Ectodermal cell (in vitro differentiated cells): ENCODE measurements around the gene DCUN1D2.
"Not testable (repeated sequence)": the region's sequence is repeated elsewhere in the genome, so short reads cannot be mapped to it uniquely, and the experiment has no call there.

ENCODE experiments used
- H3K27ac ChIP-seq: 2 replicates; pipeline ENCODE4 v1.7.0; 2013; ENCODE audit warnings: mild to moderate bottlenecking, low read depth, low read length; ENCODE audit not compliant: insufficient read depth, poor library complexity, severe bottlenecking
- H3K27me3 ChIP-seq: 2 replicates; pipeline ENCODE4 v1.7.0; 2013; ENCODE audit warnings: mild to moderate bottlenecking, low read length; ENCODE audit not compliant: insufficient read depth, control insufficient read depth, poor library complexity, severe bottlenecking
- H3K36me3 ChIP-seq: one replicate; pipeline ENCODE4 v1.7.0; 2013; ENCODE audit warnings: low read length; ENCODE audit not compliant: control insufficient read depth, insufficient read depth
- H3K4me1 ChIP-seq: one replicate; pipeline ENCODE4 v1.7.0; 2013; ENCODE audit warnings: low read length; ENCODE audit not compliant: control insufficient read depth, insufficient read depth
- H3K4me3 ChIP-seq: 2 replicates; pipeline ENCODE4 v1.7.0; 2013; ENCODE audit warnings: low read depth, low read length, control low read depth; ENCODE audit not compliant: insufficient read depth
- H3K9me3 ChIP-seq: 2 replicates; pipeline ENCODE4 v1.7.0; 2013; ENCODE audit warnings: mild to moderate bottlenecking, low read length, moderate library complexity; ENCODE audit not compliant: control insufficient read depth
- WGBS, 2 experiments: methylation state at CpG; one replicate each; pipeline ENCODE4 v1.1.7; 2013; ENCODE audit warnings: missing lambda C conversion rate in 2 of 2; 5-methylcytosine and 5-hydroxymethylcytosine counted together

Gene DCUN1D2

DNA sequence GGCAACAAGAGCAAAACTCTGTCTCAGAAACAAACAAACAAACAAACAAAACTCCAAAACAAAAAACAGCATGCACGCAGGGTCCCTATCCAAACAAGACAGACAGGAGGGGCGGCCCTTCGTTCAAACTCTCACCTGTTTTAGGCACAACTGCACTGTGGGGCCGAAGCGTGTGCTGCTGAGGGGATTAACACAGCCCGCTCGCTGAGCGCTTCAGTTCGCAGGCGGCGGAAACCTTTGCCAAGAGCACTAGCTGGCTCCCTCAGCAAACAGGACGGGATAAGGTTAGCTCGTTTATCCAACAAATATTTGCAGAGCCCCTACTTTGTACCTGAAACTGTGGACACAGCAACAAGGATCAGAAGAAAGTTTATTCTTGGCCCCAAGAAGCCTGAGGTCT lies 35.6 kb downstream of the DCUN1D2 start:
- Histone ChIP-seq H3K27ac (no peak overlapping the region), H3K36me3 (peaks cover 19% of the 10 kb centered on the region), H3K4me1 (peaks cover 9% of the 10 kb centered on the region), H3K4me3 (no peak overlapping the region), H3K9me3 (no peaks in the 10 kb centered on the region), H3K27me3 (no peaks in the 10 kb centered on the region)
- WGBS, 2 experiments = 96 to 97% methylated on average over 13 of the region's 13 CpGs

DNA sequence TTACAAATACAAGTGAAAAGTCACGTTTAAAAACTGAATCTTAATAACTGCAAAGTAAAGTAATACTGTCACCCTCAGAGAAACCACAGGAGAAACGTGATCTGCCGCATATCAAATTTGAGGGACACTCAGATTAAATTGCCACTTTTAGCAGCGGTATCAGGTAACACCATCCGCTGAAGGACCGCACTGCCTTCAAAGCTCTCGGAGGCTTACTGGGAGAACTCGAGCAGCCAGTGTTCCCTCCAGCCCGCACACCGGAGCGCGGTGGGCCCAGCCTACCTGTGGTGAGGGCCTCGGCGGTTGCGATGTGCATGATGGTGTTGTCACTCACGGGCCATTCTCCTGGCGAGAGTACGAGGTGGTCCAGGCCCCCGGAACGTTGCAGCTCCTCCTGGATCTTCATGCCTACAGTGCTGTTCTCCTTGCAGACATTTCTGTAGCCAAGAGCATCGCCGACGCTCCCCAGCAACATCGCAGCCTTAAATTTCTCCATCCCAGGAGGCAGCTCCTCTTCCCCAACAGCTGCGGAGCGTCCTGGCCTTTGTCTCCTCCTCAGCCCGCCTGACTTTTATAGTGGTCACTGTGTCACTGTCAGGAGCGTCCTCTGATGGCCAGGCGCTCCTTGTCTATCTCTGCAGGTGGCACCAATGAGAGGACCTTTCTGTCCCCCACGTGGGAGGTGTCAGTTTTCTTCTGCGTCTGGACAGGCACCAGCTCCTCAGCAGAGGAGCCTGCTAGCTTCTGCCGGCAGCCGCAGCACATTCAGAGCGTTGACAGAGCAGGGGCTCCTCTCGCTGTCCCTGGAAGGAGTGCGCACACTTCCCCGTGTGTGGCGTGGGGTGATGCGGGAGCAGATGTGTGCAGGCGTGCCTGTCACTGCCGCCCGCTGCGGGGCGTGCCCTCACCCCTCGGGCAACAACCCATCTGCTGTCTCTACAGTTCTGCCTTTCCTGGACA lies 37.3 kb downstream of the DCUN1D2 start, which contains the start of gene ADPRHL1:
ADPRHL1 (minus strand) TSS at position 547 of the 960 bp plus-strand sequence; CDS start at position 496, 51 bp downstream.
- no peaks in the 10 kb centered on the region for H3K27me3 ChIP-seq
- H3K27ac ChIP-seq = peak within 1 kb of the TSS; percentile 41
- H3K9me3 ChIP-seq = no peaks in the 10 kb centered on the region
- peaks cover 15% of the 10 kb centered on the region for H3K36me3 ChIP-seq
- H3K4me1 ChIP-seq = peaks cover 9% of the 10 kb centered on the region
- 86 to 90% methylated on average over 45 of the region's 45 CpGs for WGBS, 2 experiments
- H3K4me3 ChIP-seq = no peak within 1 kb of the TSS

GRCh38 chr13:113452466-113452865 lies 38.0 kb downstream of the DCUN1D2 start:
- WGBS, 2 experiments = 97% methylated on average over 4 of the region's 4 CpGs
- H3K27ac ChIP-seq = no peak overlapping the region
- H3K4me1 ChIP-seq = peaks cover 9% of the 10 kb centered on the region
- no peaks in the 10 kb centered on the region for H3K27me3 ChIP-seq
- peaks cover 11% of the 10 kb centered on the region for H3K36me3 ChIP-seq
- no peak overlapping the region for H3K4me3 ChIP-seq
- no peaks in the 10 kb centered on the region for H3K9me3 ChIP-seq

DNA sequence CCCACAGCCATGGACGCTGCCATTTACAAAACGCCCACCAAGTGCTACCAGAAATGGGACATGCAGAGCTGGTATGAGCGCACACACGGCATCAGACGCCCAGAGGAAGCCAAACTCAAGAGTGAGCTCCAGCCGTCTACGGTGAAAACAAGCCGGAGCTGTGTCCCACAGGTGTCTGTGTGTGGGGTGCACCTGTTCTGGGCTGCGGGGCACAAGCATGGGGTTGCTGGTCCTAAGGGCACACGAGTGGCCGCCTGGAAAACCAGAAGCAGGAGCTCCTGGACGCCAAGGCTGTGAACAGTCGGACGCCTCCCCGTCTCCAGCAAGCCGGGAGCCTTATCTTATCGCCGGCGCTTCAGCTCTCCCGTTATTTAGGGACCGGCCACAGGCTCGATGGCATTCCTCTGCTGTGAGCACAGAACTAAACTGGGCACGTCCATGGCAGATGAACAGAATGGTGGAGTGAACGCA lies 38.5 kb downstream of the DCUN1D2 start:
- Histone ChIP-seq H3K27me3 (no peaks in the 10 kb centered on the region), H3K4me1 (peaks cover 9% of the 10 kb centered on the region), H3K36me3 (peaks cover 7% of the 10 kb centered on the region), H3K27ac (no peak overlapping the region), H3K4me3 (no peak overlapping the region), H3K9me3 (no peaks in the 10 kb centered on the region)
- WGBS, 2 experiments = 96 to 97% methylated on average over 24 of the region's 24 CpGs

GRCh38 chr13:113450861-113451620 lies 39.5 kb downstream of the DCUN1D2 start:
- not testable (repeated sequence) for H3K27me3 ChIP-seq, H3K36me3 ChIP-seq, H3K4me1 ChIP-seq, H3K9me3 ChIP-seq, H3K4me3 ChIP-seq, H3K27ac ChIP-seq
- WGBS, 2 experiments = 74 to 77% methylated on average over 17 to 18 of the region's 19 CpGs

GRCh38 chr13:113450348-113450744 lies 40.2 kb downstream of the DCUN1D2 start:
- H3K36me3 ChIP-seq, H3K4me1 ChIP-seq, H3K27me3 ChIP-seq, H3K4me3 ChIP-seq, H3K27ac ChIP-seq, H3K9me3 ChIP-seq: not testable (repeated sequence)
- 96 to 97% methylated on average over 8 of the region's 9 CpGs for WGBS, 2 experiments

DNA sequence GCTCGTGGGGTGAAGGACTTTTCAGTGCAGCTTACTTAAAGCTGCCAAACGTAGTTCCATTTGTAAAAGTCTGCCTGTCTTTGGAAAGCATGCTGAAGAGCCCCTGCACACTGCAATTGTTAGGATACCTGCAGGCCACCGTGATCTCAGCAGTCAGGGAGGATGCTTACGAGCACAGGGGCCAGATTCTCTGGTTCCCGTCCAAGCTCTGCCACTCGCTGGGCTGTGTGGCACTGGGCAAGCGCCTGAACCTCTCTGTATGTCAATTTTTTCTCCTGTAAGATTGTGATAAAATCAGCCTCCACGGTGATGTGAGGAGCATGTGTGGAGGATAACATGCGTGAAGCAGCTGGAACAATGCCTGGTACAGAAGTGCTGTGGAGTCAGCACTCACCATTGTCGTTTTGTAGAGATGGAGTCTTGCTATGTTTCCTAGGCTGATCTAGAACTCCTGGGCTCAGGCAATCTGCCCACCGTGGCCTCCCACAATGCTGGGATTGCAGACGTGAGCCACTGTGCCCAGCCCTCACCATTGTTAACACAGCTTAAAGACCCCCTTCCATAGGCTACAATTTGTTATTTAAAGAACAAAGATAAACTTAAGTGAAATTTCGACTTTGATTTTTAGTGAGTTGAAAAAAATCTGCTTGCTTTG lies 40.7 kb downstream of the DCUN1D2 start:
- Histone ChIP-seq H3K4me3 (no peak overlapping the region), H3K27ac (no peak overlapping the region), H3K27me3 (no peaks in the 10 kb centered on the region), H3K4me1 (peaks cover 9% of the 10 kb centered on the region), H3K36me3 (no peaks in the 10 kb centered on the region), H3K9me3 (no peaks in the 10 kb centered on the region)
- WGBS, 2 experiments = 91 to 93% methylated on average over 13 of the region's 13 CpGs

DNA sequence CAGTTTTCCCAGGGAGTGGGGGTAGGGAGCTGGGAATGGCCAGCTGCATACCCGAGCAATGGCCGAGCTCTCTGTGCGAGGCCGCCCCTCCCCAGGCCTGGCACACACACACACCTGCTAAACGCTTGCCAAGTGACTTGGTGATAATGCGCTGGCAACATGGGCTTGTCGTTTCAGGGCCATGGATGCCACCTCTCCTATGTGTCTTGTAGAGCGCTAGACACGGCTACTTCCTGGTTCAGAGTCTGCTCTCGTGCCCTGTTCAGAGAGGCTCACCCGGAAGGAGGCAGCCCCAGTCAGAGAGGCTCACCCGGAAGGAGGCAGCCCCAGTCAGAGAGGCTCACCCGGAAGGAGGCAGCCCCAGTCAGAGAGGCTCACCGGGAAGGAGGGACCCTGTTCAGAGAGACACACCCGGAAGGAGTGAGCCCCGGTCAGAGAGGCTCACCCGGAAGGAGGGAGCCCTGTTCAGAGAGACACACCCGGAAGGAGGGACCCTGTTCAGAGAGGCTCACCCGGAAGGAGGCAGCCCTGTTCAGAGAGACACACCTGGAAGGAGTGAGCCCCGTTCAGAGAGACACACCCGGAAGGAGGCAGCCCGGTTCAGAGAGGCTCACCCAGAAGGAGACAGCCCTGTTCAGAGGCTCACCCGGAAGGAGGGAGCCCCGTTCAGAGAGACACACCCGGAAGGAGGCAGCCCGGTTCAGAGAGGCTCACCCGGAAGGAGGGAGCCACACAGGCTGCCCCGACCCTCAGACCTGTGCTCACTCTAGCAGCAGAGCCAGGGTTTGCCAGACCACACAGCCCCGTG lies 41.4 kb downstream of the DCUN1D2 start:
- WGBS, 2 experiments = 92 to 93% methylated on average over 29 of the region's 29 CpGs
- no peaks in the 10 kb centered on the region for H3K9me3 ChIP-seq

DNA sequence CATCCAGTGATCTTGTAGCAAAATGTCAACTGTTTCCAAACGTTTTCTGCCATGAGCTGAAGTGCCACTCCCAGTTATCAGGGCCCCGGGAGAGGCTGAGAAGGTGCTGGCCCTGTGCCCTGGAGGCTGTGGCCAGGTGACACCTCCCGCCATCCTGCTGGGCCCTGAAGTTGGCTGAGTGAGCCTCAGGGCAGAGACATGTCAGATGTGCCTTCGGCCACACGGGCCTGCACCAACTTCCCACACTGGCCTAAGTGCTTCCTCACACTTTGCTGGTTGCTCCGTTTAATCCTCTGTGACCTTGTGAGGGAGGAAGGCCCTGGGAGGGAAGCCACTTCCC lies 42.0 kb downstream of the DCUN1D2 start:
- peaks cover 3% of the 10 kb centered on the region for H3K4me1 ChIP-seq
- WGBS, 2 experiments = 67% methylated on average over 6 of the region's 6 CpGs
- no peaks in the 10 kb centered on the region for H3K9me3 ChIP-seq
- no peaks in the 10 kb centered on the region for H3K27me3 ChIP-seq
- no peaks in the 10 kb centered on the region for H3K36me3 ChIP-seq
- no peak overlapping the region for H3K4me3 ChIP-seq
- H3K27ac ChIP-seq = no peak overlapping the region

More for the DNA sequence above, 41.4 kb downstream of the DCUN1D2 start:
- H3K27me3 ChIP-seq = no peaks in the 10 kb centered on the region
- H3K4me1 ChIP-seq = peaks cover 6% of the 10 kb centered on the region
- no peak overlapping the region for H3K4me3 ChIP-seq
- no peaks in the 10 kb centered on the region for H3K36me3 ChIP-seq
- H3K27ac ChIP-seq = no peak overlapping the region
